GM10248 (cell line): ENCODE data around the gene PRKD2.
A peak's percentile ranks its signal among the peaks of the same experiment; 100 is the strongest.

Experiments used
- CTCF ChIA-PET: fragments of 300-600 bp; sonication (Branson Sonifier 250); formaldehyde crosslinking; extraction: SDS; loops from one replicate; lab custom pipeline; 2021; ENCODE audit warnings: antibody characterized with exemption; lab: Yijun Ruan, JAX
- POLR2A ChIA-PET: fragments of 350-650 bp; sonication (Branson Sonifier 250); formaldehyde crosslinking; extraction: SDS; loops from one replicate; lab custom pipeline; 2020; ENCODE audit warnings: antibody characterized with exemption; lab: Yijun Ruan, JAX
- DNase-seq: peaks from one replicate; pipeline ENCODE4 v3.0.0; 2012; ENCODE audit errors: extremely low spot score
- TF ChIP-seq, protein P1 (sequence below): IDR thresholded peaks from 2 replicates; pipeline ENCODE4 v1.5.1; 2012; ENCODE audit warnings: mild to moderate bottlenecking, low read depth; ENCODE audit errors: extremely low read depth, missing control alignments, control extremely low read depth

PRKD2 gene

DNA sequence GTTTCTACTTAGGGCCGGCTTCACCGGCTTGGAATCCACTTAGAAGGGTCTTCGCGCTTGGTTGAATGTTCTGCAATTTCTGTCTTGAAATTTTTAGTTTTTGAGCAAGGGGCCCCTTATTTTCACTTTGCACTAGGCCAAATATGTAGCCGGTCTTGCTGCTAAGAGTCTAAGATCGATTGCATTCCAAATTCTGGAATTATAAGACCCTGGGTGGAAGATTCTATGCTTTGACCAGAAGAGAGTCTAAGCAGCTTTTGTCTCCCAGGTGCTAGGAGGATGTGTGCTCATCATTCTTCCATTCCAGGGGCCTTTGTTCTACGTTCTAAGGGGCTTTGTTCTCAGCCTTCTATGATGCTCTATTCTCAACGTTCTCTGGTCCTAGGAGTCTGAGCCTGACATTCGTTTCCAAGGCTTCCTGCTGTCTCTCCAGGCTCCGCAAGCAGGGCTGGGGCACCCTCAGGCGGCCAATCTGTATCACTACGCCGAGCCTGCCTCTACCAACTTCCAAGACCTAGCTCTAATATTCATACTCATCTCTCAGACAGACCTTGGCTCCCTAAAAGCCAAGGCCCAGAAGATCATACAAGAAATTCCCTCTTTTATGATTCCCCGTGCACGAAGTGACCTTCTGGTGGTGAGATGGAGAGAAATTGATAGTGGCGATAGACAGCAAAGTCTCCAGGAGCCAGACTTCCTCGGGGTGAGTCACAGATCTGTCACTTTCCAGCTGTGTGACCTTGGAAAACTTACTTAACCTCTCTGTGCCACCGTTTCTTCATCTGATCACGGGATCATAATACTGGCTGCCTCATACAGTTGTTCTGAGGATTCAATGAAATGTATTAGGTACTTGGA lies 55.0 kb downstream of the PRKD2 start:
- ChIA-PET CTCF (interaction anchor here (0.6 to 7.9 kb wide), 39 partner anchors 10 to 179 kb away, joined by 3 to 287 read pairs (median 4); partner anchors contain the start of genes CALM3 and PTGIR), POLR2A (interaction anchor here (0.7 to 1.0 kb wide), 4 partner anchors 26 to 1193 kb away, joined by 3 read pairs; partner anchors contain the start of gene SLC1A5)
- TF ChIP-seq, protein P1, sequence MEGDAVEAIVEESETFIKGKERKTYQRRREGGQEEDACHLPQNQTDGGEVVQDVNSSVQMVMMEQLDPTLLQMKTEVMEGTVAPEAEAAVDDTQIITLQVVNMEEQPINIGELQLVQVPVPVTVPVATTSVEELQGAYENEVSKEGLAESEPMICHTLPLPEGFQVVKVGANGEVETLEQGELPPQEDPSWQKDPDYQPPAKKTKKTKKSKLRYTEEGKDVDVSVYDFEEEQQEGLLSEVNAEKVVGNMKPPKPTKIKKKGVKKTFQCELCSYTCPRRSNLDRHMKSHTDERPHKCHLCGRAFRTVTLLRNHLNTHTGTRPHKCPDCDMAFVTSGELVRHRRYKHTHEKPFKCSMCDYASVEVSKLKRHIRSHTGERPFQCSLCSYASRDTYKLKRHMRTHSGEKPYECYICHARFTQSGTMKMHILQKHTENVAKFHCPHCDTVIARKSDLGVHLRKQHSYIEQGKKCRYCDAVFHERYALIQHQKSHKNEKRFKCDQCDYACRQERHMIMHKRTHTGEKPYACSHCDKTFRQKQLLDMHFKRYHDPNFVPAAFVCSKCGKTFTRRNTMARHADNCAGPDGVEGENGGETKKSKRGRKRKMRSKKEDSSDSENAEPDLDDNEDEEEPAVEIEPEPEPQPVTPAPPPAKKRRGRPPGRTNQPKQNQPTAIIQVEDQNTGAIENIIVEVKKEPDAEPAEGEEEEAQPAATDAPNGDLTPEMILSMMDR = peak; percentile 93
- peak; percentile 79 for DNase-seq

DNA sequence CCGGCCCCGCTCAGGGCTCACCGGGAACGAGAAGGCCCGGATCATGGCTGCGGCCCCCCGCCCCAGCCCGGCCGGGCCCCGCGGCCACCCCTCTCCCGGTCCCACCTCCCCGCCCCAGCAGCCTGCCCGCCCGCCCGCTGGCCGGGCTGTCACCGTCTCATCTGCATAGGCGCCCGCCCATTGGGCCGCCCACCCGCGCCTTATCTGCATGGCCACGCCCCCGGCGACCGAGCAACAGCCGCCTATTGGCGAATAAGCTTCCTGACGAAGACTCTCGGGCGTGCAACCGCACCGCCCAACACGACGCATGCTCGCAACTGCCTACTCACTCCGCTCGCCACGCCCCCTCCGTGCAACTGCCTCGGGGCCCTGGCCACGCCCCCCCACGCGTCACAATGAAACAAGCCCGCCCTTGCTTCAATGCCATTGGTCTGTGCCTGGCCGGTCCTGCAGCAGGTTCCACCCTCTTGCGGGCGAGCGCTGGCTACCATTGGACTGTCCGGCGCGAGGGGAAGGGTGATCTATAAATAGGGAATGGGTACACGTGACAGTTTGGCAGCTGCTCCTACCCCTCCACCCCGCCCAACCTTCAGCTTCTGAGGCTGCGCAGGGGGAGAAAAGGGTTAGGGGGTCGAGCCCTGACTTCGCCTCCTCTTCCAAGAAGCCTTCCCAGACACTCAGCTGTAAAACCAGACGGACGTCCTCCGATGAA lies 55.7 kb downstream of the PRKD2 start, which contains the start of gene DACT3:
DACT3 (minus strand) TSS at position 163 of the 712 bp plus-strand sequence; CDS start at position 45, 118 bp downstream.
- ChIA-PET CTCF (interaction anchor here (0.7 to 7.9 kb wide), 29 partner anchors 9 to 147 kb away, joined by 3 to 287 read pairs (median 6); partner anchors contain the start of genes CALM3 and PTGIR), POLR2A (interaction anchor here (0.5 to 1.0 kb wide), 6 partner anchors 25 to 1336 kb away, joined by 3 read pairs; partner anchors contain the start of genes GNG8 and SLC1A5)
- DNase-seq = peak; percentile 99
- TF ChIP-seq, protein P1 = no peak

DNA sequence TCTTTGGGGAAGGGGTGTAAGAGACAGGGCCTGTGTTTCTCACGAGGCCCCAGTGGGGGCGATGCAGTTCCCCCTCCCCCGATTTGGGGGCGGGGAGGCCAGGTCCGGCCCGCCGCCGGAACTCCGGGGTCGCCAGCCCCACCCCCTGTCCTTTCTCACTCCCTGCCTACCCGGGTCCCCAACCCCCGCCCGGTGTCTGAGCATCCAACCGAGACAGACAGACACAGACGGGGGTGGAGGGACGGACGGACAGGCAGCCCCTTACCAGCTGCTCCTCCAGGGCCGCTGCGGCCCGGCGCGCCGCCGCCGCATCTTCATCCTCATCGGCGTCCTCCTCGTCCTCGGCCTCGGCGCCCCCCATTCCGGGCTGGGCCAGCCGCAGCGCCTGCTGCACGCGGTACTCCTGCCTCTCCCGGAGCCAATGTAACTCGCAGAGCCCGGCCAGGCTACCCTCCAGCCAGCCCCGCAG lies 56.3 kb downstream of the PRKD2 start:
- no peak for DNase-seq

DNA sequence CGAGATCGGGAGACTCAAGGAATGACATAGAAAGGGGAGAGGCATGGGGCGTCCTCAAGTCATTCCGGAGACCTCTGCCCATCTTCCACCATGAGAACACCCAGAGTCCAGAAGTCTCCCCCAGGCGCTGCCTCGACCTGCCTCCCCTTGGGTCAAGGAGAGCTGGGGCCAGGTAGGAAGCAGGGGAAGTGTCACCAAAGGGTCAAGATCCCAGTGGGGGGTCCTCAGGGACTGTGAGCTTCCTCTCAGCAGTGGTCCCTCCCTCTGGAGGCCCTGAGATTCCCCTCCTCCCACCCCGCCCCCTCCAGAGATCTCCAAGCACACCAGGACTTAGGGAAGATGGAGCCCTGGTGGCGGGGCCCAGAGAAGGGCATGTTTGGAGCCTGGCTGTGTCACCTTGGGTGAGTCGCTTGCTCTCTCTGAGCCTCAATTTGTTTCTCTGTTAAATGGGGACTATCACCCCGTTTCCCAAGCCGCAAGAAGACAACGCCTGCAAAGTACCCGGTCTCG lies 56.9 kb downstream of the PRKD2 start:
- POLR2A ChIA-PET = interaction anchor here (0.5 kb wide), 1 partner anchor 10 kb away, joined by 3 read pairs; no protein-coding TSS in a partner anchor
- CTCF ChIA-PET = interaction anchor here (1.0 to 7.9 kb wide), 3 partner anchors 46 to 130 kb away, joined by 3 to 287 read pairs (median 3); no protein-coding TSS in a partner anchor
- TF ChIP-seq, protein P1 = no peak
- peak; percentile 28 for DNase-seq

More for the DNA sequence above, 56.3 kb downstream of the PRKD2 start:
- CTCF ChIA-PET = interaction anchor here (1.1 to 7.9 kb wide), 14 partner anchors 13 to 131 kb away, joined by 3 to 287 read pairs (median 14); partner anchors contain the start of gene CALM3
- TF ChIP-seq, protein P1 = no peak
- POLR2A ChIA-PET = interaction anchor here (0.5 to 1.0 kb wide), 3 partner anchors 25 to 1335 kb away, joined by 3 read pairs; partner anchors contain the start of gene SLC1A5

DNA sequence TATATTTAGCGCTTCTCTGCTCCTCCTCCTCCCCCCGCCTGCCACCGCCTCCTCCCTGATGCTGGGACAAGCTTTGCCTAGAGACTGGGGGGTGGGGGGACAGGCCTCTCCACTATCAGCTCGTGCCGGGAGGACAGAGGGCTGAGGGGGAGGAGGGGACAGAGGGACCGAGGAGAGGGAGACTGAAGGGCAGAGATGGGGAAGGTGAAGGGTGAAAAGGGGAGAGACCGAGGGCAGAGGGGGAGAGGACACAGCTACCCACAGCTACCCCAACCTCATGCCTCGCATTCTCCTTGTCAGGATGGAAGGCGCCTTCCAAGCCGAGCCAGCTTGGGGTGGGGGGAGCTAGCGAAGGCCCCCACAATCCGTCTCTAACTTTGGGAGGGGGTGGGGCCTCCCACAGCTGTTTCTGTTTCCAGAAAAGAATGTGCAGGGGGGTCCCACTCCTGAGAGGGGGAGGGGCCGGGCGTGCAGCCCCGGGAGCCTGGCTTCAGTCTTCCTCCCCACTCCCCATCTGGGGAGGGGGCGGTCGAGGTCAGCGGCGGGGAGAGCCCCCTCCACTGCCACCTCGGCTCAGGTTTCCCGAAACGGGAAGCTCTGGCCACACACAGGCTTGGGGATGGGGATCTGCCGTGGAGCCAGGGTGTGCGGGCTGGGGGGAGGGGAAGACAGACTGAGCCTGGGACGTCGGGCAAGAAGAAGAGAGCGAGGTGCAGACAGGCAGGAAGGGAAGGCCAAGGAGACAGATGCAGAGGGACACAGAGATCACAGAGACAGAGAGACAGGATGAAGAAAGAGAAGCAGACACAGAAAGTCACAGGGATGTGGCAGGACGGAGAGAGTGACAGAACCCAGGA lies 57.5 kb downstream of the PRKD2 start:
- peak; percentile 13 for DNase-seq
- CTCF ChIA-PET = interaction anchor here (0.9 to 7.9 kb wide), 7 partner anchors 13 to 130 kb away, joined by 3 to 287 read pairs (median 3); no protein-coding TSS in a partner anchor
- TF ChIP-seq, protein P1 = no peak
- POLR2A ChIA-PET = interaction anchor here (0.5 kb wide), 2 partner anchors 9 to 53 kb away, joined by 3 to 4 read pairs; no protein-coding TSS in a partner anchor
